HFF-Myc (cell line): ENCODE measurements around the gene NDUFS2.
A peak's percentile ranks its signal among the peaks of the same experiment; 100 is the strongest.

Experiments
- DNase-seq: peaks from one replicate; pipeline ENCODE4 v3.0.0-alpha.2; 2011; ENCODE audit warnings: low read depth; ENCODE audit errors: extremely low read depth
- H3K4me3 ChIP-seq: replicated peaks from 2 replicates; pipeline ENCODE4 v1.5.1; 2011; ENCODE audit warnings: low read depth, mild to moderate bottlenecking, control low read depth, low read length
- TF ChIP-seq, protein P1 (sequence below): IDR thresholded peaks from 2 replicates; pipeline ENCODE4 v1.5.1; 2012; ENCODE audit warnings: mild to moderate bottlenecking, low read depth, low read length, control low read depth; ENCODE audit errors: missing control alignments

Gene NDUFS2

DNA sequence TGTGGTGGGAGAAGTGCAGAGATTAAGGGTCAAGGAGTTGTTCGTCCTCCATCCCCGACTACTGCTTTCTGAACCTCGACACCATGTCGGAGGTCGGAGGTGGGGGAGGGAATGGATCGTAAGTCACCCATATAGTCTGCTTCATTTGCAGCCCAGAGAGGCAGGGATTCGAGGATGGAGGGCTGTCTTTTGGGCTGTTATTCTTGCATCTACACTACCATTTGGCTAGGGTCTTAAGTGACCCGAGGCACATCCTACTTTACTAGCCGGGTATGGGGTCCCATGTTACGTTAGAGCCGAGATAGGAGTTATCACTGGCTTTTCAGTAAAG lies 42.3 kb upstream of the NDUFS2 start:
- TF ChIP-seq, protein P1, sequence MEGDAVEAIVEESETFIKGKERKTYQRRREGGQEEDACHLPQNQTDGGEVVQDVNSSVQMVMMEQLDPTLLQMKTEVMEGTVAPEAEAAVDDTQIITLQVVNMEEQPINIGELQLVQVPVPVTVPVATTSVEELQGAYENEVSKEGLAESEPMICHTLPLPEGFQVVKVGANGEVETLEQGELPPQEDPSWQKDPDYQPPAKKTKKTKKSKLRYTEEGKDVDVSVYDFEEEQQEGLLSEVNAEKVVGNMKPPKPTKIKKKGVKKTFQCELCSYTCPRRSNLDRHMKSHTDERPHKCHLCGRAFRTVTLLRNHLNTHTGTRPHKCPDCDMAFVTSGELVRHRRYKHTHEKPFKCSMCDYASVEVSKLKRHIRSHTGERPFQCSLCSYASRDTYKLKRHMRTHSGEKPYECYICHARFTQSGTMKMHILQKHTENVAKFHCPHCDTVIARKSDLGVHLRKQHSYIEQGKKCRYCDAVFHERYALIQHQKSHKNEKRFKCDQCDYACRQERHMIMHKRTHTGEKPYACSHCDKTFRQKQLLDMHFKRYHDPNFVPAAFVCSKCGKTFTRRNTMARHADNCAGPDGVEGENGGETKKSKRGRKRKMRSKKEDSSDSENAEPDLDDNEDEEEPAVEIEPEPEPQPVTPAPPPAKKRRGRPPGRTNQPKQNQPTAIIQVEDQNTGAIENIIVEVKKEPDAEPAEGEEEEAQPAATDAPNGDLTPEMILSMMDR: no peak
- peak overlapping the region; percentile 85 for H3K4me3 ChIP-seq
- no peak for DNase-seq

DNA sequence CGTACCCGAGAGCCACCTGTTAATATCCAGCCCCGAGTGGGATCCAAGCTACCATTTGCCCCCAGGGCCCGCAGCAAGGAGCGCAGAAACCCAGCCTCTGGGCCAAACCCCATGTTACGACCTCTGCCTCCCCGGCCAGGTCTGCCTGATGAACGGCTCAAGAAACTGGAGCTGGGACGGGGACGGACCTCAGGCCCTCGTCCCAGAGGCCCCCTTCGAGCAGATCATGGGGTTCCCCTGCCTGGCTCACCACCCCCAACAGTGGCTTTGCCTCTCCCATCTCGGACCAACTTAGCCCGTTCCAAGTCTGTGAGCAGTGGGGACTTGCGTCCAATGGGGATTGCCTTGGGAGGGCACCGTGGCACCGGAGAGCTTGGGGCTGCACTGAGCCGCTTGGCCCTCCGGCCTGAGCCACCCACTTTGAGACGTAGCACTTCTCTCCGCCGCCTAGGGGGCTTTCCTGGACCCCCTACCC lies 41.5 kb upstream of the NDUFS2 start:
- H3K4me3 ChIP-seq: no peak overlapping the region
- TF ChIP-seq, protein P1: no peak
- DNase-seq: no peak

DNA sequence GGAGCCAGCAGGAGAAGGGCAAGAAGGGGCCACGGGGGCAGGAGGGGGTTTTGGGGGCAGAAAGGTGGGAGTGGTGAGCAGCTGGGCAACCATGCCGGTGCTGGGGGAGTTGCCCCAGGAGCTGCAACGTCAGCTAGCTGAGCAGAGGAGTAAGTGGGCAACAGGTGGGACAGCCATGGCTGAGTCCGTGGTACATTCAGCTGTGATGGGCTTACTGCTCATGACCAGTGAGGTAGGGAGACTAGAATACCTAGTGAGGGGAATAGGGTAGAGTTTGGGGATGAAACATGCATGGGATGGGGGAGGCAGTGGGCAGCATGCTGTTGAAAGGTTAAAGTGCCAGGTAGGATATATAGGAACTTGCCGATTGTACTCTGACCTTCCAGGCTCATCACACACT lies 40.5 kb upstream of the NDUFS2 start:
- TF ChIP-seq, protein P1: no peak

DNA sequence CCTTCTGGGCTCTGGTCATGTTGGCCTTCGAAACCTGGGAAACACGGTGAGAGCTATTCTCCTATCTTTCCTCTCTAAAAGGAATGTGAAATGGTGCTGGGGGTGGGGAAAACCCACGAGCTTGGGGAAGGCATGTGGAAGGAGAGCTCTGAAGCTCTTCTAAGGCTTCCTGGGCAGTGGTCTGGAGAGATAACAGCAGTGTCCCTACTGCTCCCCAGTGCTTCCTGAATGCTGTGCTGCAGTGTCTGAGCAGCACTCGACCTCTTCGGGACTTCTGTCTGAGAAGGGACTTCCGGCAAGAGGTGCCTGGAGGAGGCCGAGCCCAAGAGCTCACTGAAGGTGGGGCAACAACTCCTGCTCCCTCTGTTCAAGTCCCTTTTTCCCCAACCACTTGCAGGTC lies 40.1 kb upstream of the NDUFS2 start:
- DNase-seq: no peak
- no peak overlapping the region for H3K4me3 ChIP-seq
- TF ChIP-seq, protein P1: no peak

More for the DNA sequence above, 40.5 kb upstream of the NDUFS2 start:
- no peak overlapping the region for H3K4me3 ChIP-seq
- no peak for DNase-seq

DNA sequence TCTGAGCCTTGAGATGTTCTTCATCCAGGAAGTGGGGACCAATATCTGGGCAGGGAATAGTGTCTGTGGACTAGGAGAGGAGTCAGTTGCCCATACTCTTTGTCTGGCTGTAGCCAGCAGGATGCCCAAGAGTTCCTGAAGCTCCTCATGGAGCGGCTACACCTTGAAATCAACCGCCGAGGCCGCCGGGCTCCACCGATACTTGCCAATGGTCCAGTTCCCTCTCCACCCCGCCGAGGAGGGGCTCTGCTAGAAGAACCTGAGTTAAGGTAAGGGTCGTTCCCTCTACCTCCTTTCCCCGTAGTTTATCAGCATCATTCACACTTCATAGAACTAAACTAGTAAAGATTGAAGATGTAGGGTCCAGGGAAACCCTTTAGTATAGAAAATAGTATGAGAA lies 39.4 kb upstream of the NDUFS2 start:
- TF ChIP-seq, protein P1: no peak
- H3K4me3 ChIP-seq: no peak overlapping the region
- no peak for DNase-seq

DNA sequence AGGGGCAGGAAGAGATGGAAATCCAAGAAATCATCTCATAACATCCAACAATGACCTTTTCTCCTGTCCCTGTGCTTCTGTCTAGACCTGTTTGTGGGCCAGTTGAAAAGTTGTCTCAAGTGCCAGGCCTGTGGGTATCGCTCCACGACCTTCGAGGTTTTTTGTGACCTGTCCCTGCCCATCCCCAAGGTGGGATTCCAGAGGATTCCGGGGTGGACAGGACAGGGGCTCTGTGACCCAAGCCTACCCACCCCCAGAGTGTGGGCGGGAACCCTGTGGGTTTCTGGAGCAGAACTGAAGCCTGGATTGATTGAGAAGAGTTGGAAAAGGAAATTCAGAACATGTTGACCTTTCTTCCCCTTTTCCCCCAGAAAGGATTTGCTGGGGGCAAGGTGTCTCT lies 38.4 kb upstream of the NDUFS2 start:
- H3K4me3 ChIP-seq: no peak overlapping the region
- TF ChIP-seq, protein P1: no peak
- no peak for DNase-seq

DNA sequence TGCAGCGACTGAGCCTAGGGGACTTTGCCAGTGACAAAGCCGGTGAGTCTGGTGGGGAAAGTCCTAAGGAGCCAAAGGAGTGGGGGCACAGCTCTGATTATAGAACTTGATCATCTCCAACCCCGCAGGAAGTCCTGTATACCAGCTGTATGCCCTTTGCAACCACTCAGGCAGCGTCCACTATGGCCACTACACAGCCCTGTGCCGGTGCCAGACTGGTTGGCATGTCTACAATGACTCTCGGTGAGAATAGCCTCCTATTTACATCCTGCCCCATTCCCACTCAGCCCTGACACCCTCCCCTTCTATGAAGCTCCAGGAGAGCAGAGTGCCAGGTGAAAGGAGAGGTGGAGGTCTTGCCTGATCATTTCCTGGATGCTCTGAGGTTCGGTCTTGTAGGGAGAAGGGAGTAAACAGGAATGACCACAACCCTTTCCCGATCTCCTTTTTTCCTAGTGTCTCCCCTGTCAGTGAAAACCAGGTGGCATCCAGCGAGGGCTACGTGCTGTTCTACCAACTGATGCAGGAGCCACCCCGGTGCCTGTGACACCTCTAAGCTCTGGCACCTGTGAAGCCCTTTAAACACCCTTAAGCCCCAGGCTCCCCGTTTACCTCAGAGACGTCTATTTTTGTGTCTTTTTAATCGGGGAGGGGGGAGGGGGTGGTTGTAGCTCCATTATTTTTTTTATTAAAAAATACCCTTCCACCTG lies 37.1 kb upstream of the NDUFS2 start:
- TF ChIP-seq, protein P1: no peak
- no peak for DNase-seq
- H3K4me3 ChIP-seq: peak overlapping the region; percentile 82
